CMK (cell line): Measurements from ENCODE around the gene ANO7.

Experiments
- DNase-seq: peaks from one replicate; pipeline ENCODE4 v3.0.0-alpha.2; 2010; ENCODE audit warnings: low read depth

The ANO7 gene

GRCh38 chr2:241274127-241274526, 85.7 kb downstream of the ANO7 start:
- DNase-seq, result no peak
